Measurements from ENCODE around the gene GFRA1.
A peak's percentile ranks its signal among the peaks of the same experiment; 100 is the strongest.

GFRA1 gene

DNA sequence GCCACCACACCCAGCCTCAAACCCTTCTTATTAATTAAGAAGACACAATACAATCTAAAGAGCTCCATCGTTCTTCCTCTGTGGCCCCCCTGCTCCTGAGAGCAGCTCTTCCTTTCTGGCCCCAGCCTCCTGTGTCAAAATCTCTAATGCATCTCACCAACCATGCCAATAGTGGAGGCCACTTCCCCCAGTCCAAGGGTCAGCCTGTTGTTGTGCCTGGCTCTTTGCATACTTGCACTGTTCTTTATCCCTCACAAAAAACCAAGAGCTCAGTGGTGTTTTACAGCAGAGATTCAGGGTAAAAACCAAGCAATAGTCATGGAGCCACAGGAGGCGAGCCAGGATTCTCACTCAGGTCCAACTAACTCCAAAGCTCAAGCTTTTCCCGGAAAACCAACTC is 190.2 kb downstream of the GFRA1 start:
- no peaks in the 10 kb centered on the region for H3K4me1 Mint-ChIP-seq
- H3K27me3 Mint-ChIP-seq = peaks cover 6% of the 10 kb centered on the region
- H3K9me3 Mint-ChIP-seq = no peaks in the 10 kb centered on the region
- peak overlapping the region in 1 of 2 donors; percentile 57 for H3K27ac Mint-ChIP-seq
- DNase-seq (no peak), ATAC-seq (no peak)
- H3K4me3 Mint-ChIP-seq = no peak overlapping the region

DNA sequence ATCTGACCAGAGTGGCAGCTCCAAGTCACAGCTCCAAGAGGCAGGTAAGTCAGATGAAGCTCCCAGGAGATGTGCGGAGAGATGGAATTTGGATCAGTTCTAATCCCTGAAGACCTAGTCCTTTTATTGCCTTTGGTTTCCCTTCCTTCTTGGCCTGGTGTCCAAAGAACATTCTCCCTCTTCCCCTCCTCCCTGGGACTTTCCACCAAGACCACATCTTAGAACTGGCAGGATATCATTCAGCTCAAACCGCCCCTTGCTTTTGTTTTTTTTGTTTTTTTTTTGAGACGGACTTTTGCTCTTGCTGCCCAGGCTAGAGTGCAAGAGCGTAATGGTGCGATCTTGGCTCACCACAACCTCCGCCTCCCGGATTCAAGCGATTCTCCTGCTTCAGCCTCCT is 190.8 kb downstream of the GFRA1 start:
- Mint-ChIP-seq H3K4me1 (no peaks in the 10 kb centered on the region), H3K4me3 (no peak overlapping the region), H3K27ac (no peak overlapping the region), H3K27me3 (peaks cover under 1% of the 10 kb centered on the region), H3K9me3 (no peaks in the 10 kb centered on the region)
- no peak for DNase-seq
- ATAC-seq = no peak

DNA sequence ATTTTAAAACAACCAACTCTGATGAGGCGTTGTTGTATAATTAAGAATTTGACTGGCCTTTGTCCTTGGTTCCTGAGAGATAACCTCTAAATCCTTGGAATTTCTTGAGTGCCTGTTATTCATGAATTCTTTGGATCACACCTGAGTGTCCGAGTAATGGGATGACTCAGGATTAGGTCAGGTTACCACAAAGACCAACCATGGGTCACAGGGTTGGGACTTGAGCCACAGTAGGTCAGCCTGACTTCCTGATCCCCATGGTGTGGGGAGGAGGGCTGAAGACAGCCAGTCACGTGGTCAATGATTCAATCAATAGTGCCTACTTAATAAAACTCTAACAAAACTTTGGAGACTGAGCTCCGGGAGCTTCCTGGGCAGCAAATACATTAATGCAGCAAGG is 192.5 kb downstream of the GFRA1 start:
- no peaks in the 10 kb centered on the region for H3K27me3 Mint-ChIP-seq
- ATAC-seq (no peak), DNase-seq (no peak)
- no peaks in the 10 kb centered on the region for H3K9me3 Mint-ChIP-seq
- no peaks in the 10 kb centered on the region for H3K4me1 Mint-ChIP-seq
- H3K27ac Mint-ChIP-seq = no peak overlapping the region
- no peak overlapping the region for H3K4me3 Mint-ChIP-seq

DNA sequence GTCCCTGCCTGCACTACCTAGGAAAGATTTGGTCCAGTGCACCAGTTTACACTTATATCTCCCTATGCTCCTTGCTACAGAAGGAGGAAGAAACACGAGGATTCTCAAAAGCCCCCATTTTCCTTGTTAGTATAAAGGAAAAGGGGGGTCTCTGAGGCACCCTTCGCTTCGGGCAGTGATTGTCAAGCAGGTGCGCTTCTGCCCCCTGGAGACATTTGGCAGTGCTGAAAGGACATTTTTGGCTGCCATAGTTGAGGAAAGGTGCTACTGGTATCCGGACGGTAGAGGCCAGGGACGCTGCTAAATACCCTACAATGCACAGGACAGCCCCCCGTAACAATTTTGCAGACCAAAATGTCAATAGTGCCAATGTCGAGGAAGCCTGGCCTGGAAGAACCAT is 193.7 kb downstream of the GFRA1 start:
- no peaks in the 10 kb centered on the region for H3K9me3 Mint-ChIP-seq
- no peaks in the 10 kb centered on the region for H3K4me1 Mint-ChIP-seq
- no peak for ATAC-seq
- H3K4me3 Mint-ChIP-seq = no peak overlapping the region
- H3K27me3 Mint-ChIP-seq = no peaks in the 10 kb centered on the region
- no peak overlapping the region for H3K27ac Mint-ChIP-seq
- DNase-seq = no peak

DNA sequence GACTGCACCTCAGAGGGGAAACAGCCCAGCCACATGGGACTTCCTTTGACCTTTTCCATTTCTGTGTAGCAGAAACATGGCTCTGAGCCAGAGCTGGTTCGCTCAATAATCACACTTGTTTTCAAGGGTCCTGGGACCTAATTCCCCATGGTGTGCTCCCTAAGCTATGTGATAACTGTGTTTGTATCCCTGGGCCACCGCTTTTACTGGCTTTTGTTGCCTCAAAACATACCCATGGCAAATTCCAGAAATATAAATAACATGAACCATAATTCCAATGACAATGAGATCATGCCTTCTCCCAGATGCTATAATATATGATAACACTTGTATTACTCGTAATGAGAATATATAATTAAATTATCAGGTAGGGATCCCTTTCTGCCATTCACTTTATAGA is 196.4 kb downstream of the GFRA1 start:
- no peak overlapping the region for H3K27ac Mint-ChIP-seq
- no peak for DNase-seq
- no peaks in the 10 kb centered on the region for H3K9me3 Mint-ChIP-seq
- no peaks in the 10 kb centered on the region for H3K4me1 Mint-ChIP-seq
- H3K27me3 Mint-ChIP-seq = no peaks in the 10 kb centered on the region
- no peak for ATAC-seq
- H3K4me3 Mint-ChIP-seq = no peak overlapping the region

DNA sequence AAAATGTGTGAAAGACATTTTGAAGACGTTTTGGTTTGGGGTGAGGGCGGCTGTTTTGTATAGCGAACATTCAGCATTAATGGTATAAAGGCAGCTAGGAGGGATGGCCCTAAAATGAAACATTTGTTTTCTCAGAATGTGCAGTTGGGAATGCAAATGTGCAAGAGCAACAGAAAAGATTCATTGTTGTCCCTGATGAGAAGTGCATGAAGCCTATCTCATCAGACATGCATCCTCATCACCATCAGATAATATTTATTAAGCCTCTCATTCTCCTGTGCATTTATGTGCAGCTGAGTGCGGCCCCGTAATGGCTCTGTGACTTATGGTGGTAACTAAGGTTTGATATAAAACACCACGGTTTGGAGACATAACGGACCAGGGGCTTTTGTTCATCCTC is 199.5 kb downstream of the GFRA1 start:
- no peak for ATAC-seq
- Mint-ChIP-seq H3K27ac (no peak overlapping the region), H3K9me3 (no peaks in the 10 kb centered on the region), H3K27me3 (no peaks in the 10 kb centered on the region), H3K4me3 (no peak overlapping the region), H3K4me1 (no peaks in the 10 kb centered on the region)
- DNase-seq = no peak

DNA sequence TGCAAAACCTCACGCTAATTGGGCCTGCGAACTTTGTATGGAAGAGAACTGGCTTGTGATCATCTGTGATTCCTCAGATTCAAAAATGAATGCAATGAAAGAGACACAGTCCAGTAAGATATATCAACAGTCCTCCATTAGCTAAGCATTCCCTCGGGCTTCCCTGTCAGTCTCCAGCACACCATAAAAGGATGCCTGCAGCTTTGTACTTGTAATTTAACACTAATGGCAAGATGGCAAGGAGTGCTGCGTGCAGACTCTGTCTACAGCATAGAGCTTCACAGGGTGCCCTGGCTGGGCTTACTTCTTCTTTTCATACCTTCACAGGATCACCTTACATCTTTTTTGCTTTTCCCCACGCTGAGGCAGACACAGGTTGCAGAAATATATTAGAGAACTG is 200.0 kb downstream of the GFRA1 start:
- ATAC-seq = no peak
- no peak overlapping the region for H3K27ac Mint-ChIP-seq
- H3K4me1 Mint-ChIP-seq = no peaks in the 10 kb centered on the region
- no peak overlapping the region for H3K4me3 Mint-ChIP-seq
- no peaks in the 10 kb centered on the region for H3K27me3 Mint-ChIP-seq
- DNase-seq = no peak
- H3K9me3 Mint-ChIP-seq = no peaks in the 10 kb centered on the region

DNA sequence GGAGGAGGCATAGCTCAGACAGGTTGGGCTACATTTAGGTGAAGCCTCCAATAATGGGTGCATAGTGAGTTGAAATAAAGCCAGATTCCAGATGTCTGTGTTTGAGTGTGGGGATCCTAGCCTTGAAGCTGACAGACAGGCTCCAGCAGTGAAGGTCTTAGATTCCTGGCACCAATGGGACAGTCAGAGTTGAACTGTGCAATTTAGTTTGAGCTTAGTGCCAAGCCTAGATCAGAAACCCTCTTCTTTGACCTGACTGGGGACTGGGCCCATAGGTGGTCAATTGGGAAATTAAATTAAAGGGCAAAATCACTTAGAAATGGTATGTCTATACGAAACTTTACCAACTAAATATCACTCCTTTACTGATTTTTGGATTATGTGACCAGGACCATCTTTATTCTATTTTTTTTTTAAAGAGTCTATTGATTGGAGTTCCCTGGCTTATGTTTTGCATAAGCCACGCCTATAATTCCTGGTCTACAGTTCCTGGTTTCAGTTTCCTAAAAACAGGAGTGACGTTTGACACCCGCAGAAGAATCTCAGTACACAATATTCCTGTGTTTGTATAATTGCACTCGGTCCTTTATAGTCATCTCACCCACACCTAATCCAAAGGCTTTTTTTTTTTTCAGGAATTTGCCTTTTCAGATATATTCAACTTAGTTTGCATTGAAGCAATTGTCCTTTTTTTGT is 201.4 kb downstream of the GFRA1 start:
- DNase-seq = no peak
- no peak for ATAC-seq
- no peaks in the 10 kb centered on the region for H3K4me1 Mint-ChIP-seq
- no peaks in the 10 kb centered on the region for H3K27me3 Mint-ChIP-seq
- H3K4me3 Mint-ChIP-seq = no peak overlapping the region
- no peak overlapping the region for H3K27ac Mint-ChIP-seq
- no peaks in the 10 kb centered on the region for H3K9me3 Mint-ChIP-seq

DNA sequence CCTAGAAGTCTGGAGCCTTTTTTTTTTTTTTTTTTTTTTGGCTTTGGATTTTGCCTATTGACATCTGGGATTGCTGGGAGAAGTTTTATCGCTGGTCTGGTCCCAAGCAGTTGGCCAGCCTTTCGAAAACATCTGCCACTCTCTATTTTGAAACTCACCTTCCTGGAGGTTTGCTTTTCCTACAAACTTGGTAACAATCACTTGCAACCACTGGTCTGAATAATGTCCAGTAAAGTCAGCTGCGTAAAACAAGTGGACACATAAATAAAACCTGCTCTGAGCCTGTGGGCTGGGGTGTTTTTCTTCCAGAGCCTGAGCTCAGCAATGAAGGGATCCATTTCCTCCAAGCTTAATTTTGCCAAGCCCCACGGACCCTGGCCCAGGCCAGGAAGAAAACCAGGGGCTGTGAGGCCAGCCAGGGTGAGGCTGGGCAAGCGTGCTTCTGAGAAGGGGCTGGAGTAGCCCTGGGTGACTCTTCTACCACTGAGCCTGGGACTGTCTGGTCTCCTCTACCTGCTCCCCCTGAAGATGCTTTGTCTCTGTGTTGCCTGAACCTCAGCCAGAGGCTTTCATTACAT is 202.2 kb downstream of the GFRA1 start:
- DNase-seq = no peak
- ATAC-seq = no peak
- no peaks in the 10 kb centered on the region for H3K4me1 Mint-ChIP-seq
- H3K4me3 Mint-ChIP-seq = no peak overlapping the region
- H3K9me3 Mint-ChIP-seq = no peaks in the 10 kb centered on the region
- no peaks in the 10 kb centered on the region for H3K27me3 Mint-ChIP-seq
- H3K27ac Mint-ChIP-seq = no peak overlapping the region

DNA sequence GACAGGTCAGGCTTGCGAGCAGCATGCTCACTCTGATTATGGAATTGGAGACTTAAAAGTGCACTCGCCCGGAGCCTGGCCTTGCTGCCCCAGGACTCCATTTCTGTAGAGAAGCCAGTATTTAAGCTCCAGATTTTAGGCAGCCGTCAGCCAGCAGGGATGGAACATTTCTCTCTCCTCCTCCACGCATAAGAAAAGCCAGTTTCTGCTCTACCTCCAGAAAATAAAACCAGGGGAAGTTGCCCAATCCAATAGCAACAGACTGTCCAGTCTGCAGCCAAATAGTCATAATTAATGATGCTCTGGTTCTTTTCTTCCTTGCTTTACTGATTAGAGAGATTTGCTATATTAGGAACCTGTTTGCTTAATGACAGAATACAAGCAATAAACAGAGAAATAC is 203.2 kb downstream of the GFRA1 start:
- no peak overlapping the region for H3K4me3 Mint-ChIP-seq
- H3K9me3 Mint-ChIP-seq = no peaks in the 10 kb centered on the region
- H3K4me1 Mint-ChIP-seq = no peaks in the 10 kb centered on the region
- ATAC-seq (no peak), DNase-seq (no peak)
- H3K27me3 Mint-ChIP-seq = no peaks in the 10 kb centered on the region
- no peak overlapping the region for H3K27ac Mint-ChIP-seq

DNA sequence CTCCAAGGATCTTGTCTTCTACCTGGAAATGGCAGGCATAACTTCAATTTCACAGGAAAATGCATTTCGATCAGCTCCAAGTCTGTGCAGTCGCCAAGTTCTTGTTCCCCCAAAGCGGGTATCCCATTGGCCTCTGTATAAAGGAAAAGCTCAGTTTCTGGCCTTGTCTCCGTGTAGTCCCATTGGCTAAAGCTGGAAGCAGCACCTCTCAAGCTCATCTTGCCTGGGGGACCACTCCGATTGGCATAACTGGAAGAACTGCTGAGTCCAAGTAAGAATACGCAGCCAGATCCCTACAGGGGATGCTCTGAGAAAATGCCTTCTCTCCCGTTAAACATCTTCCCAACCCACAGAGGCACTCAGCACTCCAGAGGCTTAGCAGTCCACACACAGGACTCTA is 205.2 kb downstream of the GFRA1 start:
- ATAC-seq (no peak), DNase-seq (no peak)
- no peaks in the 10 kb centered on the region for H3K9me3 Mint-ChIP-seq
- no peaks in the 10 kb centered on the region for H3K27me3 Mint-ChIP-seq
- H3K27ac Mint-ChIP-seq = no peak overlapping the region
- H3K4me1 Mint-ChIP-seq = no peaks in the 10 kb centered on the region
- H3K4me3 Mint-ChIP-seq = no peak overlapping the region

DNA sequence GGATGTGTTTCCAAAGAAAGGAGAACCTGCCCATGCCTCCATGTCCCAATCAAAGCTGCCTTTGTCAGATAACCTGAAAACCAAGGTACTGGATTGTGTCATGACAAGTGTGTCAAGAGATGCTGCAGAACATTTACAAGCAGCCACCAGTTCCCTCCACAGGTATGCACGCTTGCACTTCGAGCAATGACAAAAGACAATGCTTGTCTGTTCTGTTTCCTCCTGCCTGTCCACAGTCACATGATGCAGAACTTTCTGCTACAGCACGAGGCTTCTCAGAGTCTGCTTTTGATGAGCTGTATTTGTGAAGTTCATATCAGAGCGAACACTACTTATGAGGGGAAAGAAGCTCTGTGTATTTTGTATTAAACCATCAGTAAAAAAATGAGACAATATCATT is 209.9 kb downstream of the GFRA1 start:
- H3K27me3 Mint-ChIP-seq = peaks cover 16% of the 10 kb centered on the region
- no peak overlapping the region for H3K4me3 Mint-ChIP-seq
- ATAC-seq (no peak), DNase-seq (no peak)
- H3K27ac Mint-ChIP-seq = no peak overlapping the region
- H3K4me1 Mint-ChIP-seq = no peaks in the 10 kb centered on the region
- H3K9me3 Mint-ChIP-seq = no peaks in the 10 kb centered on the region

DNA sequence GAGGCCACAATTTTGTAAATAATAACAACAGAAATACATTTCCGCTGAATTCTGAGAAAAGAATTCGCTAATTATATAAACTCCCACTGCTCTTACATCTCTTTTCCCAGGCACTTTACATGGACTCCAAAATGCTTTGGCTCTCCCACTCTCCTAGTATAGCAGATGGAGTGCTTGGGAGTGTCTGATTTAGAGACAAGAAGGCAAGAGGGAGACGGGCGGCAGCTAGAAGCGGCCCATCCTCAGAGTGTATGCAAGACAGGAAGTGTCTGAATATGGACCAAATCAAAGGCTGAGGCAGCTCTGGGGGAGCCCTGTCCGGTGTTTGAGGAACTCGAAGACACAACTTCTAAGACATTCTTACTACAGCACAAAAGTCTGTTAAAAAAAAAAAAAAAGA is 212.1 kb downstream of the GFRA1 start:
- Mint-ChIP-seq H3K4me1 (no peaks in the 10 kb centered on the region), H3K27me3 (peaks cover 16% of the 10 kb centered on the region), H3K27ac (no peak overlapping the region), H3K4me3 (no peak overlapping the region), H3K9me3 (no peaks in the 10 kb centered on the region)
- DNase-seq (no peak), ATAC-seq (no peak)

DNA sequence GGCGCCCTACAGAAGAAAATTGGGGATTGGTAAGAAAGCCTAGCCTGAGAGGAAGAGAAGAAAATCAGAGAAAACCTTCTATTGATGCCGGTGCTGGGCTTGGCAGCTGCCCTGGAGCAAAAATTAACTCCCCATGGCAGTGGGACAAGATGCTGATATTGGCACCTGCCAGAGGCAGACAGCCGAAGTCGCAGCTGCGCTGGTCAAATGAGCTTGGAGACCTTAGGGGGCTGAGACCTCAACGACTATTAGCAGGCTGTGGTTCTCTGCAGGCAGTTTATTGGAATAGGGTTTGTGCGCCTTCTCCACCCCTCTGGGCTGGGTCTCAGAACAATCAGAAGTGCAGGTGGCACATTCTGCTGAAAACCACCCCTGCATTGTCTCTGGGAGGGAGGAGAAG is 213.7 kb downstream of the GFRA1 start:
- Mint-ChIP-seq H3K27ac (no peak overlapping the region), H3K4me1 (no peaks in the 10 kb centered on the region), H3K4me3 (no peak overlapping the region), H3K9me3 (no peaks in the 10 kb centered on the region), H3K27me3 (peaks cover 22% of the 10 kb centered on the region)
- ATAC-seq (no peak), DNase-seq (no peak)

DNA sequence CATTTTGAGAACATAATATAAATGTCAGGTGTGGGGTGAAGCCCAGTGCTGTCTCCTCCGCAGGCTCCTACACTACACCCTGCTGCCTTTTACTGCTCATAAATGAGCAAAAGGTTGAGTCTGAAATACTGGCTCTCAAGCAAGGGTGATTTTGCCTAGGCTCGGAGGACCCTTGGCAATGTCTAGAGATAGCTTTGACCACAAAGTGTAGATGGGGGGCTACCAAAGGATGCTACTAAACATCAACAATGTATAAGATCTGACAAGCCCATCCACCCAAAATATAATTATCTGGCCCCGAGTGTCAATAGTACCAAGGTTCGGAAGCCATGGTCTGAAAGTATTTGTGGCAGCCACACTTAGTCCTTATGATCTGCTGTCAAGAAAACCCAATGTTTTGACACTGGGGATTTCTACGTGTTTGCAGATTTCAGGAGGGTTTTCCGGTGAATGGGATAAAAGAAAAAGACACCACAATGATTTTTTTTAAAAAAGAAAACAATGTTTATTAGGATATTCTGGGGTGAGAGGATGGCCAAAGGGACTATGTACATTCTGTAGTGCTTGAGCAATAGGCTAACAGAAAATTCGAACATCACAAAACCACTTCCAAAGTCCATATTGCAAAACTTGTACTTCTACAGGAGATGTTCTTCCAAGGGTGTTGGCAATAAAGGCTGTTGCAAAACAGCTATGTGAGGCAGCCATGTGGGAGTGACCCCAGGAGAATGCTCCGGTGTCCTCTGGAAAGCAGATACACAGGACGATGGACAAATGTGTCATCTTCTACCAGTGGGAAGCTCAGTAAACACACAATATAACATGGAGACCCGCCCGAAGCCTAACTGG is 216.3 kb downstream of the GFRA1 start:
- no peaks in the 10 kb centered on the region for H3K4me1 Mint-ChIP-seq
- H3K27me3 Mint-ChIP-seq = peaks cover 22% of the 10 kb centered on the region
- ATAC-seq = no peak
- no peak for DNase-seq
- H3K4me3 Mint-ChIP-seq = no peak overlapping the region
- no peaks in the 10 kb centered on the region for H3K9me3 Mint-ChIP-seq
- H3K27ac Mint-ChIP-seq = no peak overlapping the region

DNA sequence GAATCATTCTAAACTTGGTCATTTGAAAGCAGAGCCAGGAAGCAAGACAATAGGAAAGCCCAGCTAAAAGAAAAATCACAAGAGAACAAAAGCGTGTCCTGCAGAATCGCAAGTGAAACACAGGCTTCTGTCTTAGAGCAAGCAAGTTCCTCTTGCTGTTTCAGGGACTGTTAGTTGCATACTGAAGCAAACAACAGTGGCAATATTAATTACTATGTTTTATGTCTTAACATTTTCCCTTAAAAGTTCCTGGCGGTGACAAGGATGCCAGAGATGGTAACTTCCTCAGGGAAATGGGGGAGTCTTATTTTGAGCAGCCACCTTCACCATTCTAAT is 217.1 kb downstream of the GFRA1 start:
- Mint-ChIP-seq H3K27ac (no peak overlapping the region), H3K9me3 (no peaks in the 10 kb centered on the region), H3K4me1 (no peaks in the 10 kb centered on the region), H3K27me3 (peaks cover 22% of the 10 kb centered on the region), H3K4me3 (no peak overlapping the region)
- ATAC-seq (no peak), DNase-seq (no peak)
